Measurements from ENCODE around the gene GPRC5D.

GPRC5D gene

DNA sequence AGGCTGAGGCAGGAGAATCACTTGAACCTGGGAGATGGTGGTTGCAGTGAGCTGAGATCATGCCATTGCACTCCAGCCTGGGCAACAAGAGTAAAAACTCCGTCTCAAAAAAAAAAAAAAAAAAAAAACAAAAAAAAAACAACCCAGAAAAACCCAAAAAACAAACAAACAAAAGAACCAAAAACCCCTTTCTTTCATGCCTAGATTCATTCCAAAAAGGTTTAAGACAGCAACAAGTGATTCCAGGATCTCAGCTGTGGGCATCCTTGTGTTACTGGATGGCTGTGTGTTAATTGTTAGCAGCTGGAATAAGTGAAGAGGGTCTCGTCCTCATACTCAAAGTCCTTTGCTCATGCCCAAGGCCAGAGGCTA lies 51.2 kb downstream of the GPRC5D start:
- Mint-ChIP-seq H3K4me3 (no peak overlapping the region), H3K9me3 (no peaks in the 10 kb centered on the region), H3K36me3 (ENCODE audit: low read depth) (no peaks in the 10 kb centered on the region), H3K27ac (no peak overlapping the region), H3K4me1 (ENCODE audit: low read depth) (peaks cover 10% of the 10 kb centered on the region), H3K27me3 (ENCODE audit: low read depth) (peaks cover 5% of the 10 kb centered on the region)
- DNase-seq (ENCODE audit: low spot score): no peak

DNA sequence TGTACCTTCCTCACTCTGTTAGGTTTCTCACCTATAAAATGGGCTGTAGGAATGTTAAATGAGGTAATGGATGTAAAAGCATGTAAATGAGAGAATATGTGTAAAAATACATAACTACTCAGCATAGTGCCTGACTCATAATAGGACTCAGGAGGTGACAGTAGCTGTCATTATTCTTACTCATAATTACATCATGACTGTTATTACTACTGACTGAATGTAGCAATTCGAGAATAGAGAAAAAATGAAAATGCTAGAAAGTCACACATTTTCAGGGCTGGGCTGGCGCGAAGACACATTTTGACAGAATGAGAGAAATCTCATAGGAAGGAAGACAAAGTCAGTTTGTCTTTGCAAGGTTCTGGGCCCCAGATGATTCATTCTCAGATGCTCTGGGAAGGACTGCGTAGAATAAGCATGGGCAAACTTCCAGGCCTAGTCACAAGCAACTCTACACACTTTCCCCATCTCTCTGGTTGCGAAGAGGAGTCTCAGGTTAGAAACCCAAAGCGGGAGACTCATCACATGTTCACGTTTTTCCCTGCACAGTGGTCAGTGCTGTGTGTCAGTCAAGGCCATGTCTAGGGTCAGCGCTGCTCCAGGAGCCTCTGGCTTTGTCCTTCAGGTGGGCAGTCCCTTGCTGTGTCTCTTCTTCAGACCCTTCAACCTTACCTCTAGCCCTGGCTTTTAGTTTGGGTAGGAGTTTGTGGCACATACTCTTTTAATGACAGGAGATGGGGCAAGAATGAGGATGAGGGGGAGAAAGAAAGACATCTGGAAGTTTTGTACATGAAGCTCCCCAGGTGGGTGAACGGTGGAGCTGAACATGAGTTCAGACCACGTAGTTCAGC lies 52.2 kb downstream of the GPRC5D start:
- Mint-ChIP-seq H3K4me1 (ENCODE audit: low read depth) (peaks cover 10% of the 10 kb centered on the region), H3K27me3 (ENCODE audit: low read depth) (peaks cover 9% of the 10 kb centered on the region), H3K36me3 (ENCODE audit: low read depth) (no peaks in the 10 kb centered on the region), H3K4me3 (no peak overlapping the region), H3K27ac (peak overlapping the region; percentile 42), H3K9me3 (no peaks in the 10 kb centered on the region)
- DNase-seq (ENCODE audit: low spot score): peak; percentile 57

GRCh38 chr12:12898911-12899511 lies 53.0 kb downstream of the GPRC5D start:
- H3K36me3 Mint-ChIP-seq (ENCODE audit: low read depth): no peaks in the 10 kb centered on the region
- H3K27ac Mint-ChIP-seq: peak overlapping the region; percentile 42
- H3K9me3 Mint-ChIP-seq: no peaks in the 10 kb centered on the region
- peaks cover 9% of the 10 kb centered on the region for H3K27me3 Mint-ChIP-seq (ENCODE audit: low read depth)
- H3K4me1 Mint-ChIP-seq (ENCODE audit: low read depth): peaks cover 10% of the 10 kb centered on the region
- DNase-seq (ENCODE audit: low spot score): no peak
- no peak overlapping the region for H3K4me3 Mint-ChIP-seq

- Mint-ChIP-seq H3K27ac (no peak overlapping the region), H3K4me1 (ENCODE audit: low read depth) (peaks cover 10% of the 10 kb centered on the region), H3K4me3 (no peak overlapping the region), H3K27me3 (ENCODE audit: low read depth) (peaks cover 14% of the 10 kb centered on the region), H3K9me3 (no peaks in the 10 kb centered on the region), H3K36me3 (ENCODE audit: low read depth) (no peaks in the 10 kb centered on the region)
- no peak for DNase-seq (ENCODE audit: low spot score)
Observed at GRCh38 chr12:12898136-12898717, 53.7 kb downstream of the GPRC5D start.

GRCh38 chr12:12897302-12897701 lies 54.7 kb downstream of the GPRC5D start:
- H3K9me3 Mint-ChIP-seq: no peaks in the 10 kb centered on the region
- no peak overlapping the region for H3K27ac Mint-ChIP-seq
- peaks cover 10% of the 10 kb centered on the region for H3K4me1 Mint-ChIP-seq (ENCODE audit: low read depth)
- peaks cover 23% of the 10 kb centered on the region for H3K27me3 Mint-ChIP-seq (ENCODE audit: low read depth)
- DNase-seq (ENCODE audit: low spot score): no peak
- no peaks in the 10 kb centered on the region for H3K36me3 Mint-ChIP-seq (ENCODE audit: low read depth)
- no peak overlapping the region for H3K4me3 Mint-ChIP-seq

- H3K4me3 Mint-ChIP-seq: no peak overlapping the region
- no peaks in the 10 kb centered on the region for H3K9me3 Mint-ChIP-seq
- no peaks in the 10 kb centered on the region for H3K36me3 Mint-ChIP-seq (ENCODE audit: low read depth)
- peaks cover 12% of the 10 kb centered on the region for H3K4me1 Mint-ChIP-seq (ENCODE audit: low read depth)
- no peak overlapping the region for H3K27ac Mint-ChIP-seq
- H3K27me3 Mint-ChIP-seq (ENCODE audit: low read depth): peaks cover 31% of the 10 kb centered on the region
- DNase-seq (ENCODE audit: low spot score): no peak
Observed at GRCh38 chr12:12896260-12896659, 55.7 kb downstream of the GPRC5D start.

GRCh38 chr12:12893438-12893837 lies 58.5 kb downstream of the GPRC5D start:
- Mint-ChIP-seq H3K4me3 (no peak overlapping the region), H3K27me3 (ENCODE audit: low read depth) (peaks cover 50% of the 10 kb centered on the region), H3K4me1 (ENCODE audit: low read depth) (peaks cover 5% of the 10 kb centered on the region), H3K9me3 (no peaks in the 10 kb centered on the region), H3K36me3 (ENCODE audit: low read depth) (no peaks in the 10 kb centered on the region), H3K27ac (no peak overlapping the region)
- no peak for DNase-seq (ENCODE audit: low spot score)

- Mint-ChIP-seq H3K36me3 (ENCODE audit: low read depth) (no peaks in the 10 kb centered on the region), H3K27me3 (ENCODE audit: low read depth) (peaks cover 50% of the 10 kb centered on the region), H3K4me1 (ENCODE audit: low read depth) (peaks cover 5% of the 10 kb centered on the region), H3K4me3 (no peak overlapping the region), H3K27ac (no peak overlapping the region), H3K9me3 (no peaks in the 10 kb centered on the region)
- no peak for DNase-seq (ENCODE audit: low spot score)
Observed at GRCh38 chr12:12892681-12893141, 59.3 kb downstream of the GPRC5D start.

GRCh38 chr12:12891881-12892355 lies 60.1 kb downstream of the GPRC5D start:
- Mint-ChIP-seq H3K4me1 (ENCODE audit: low read depth) (peaks cover 5% of the 10 kb centered on the region), H3K36me3 (ENCODE audit: low read depth) (no peaks in the 10 kb centered on the region), H3K27me3 (ENCODE audit: low read depth) (peaks cover 48% of the 10 kb centered on the region), H3K27ac (no peak overlapping the region), H3K9me3 (no peaks in the 10 kb centered on the region), H3K4me3 (no peak overlapping the region)
- no peak for DNase-seq (ENCODE audit: low spot score)

GRCh38 chr12:12891080-12891880 lies 60.7 kb downstream of the GPRC5D start, which contains the start of gene GPRC5A:
GPRC5A (plus strand) TSS chr12:12891562; CDS start chr12:12908250, 16,688 bp downstream.
- Mint-ChIP-seq H3K9me3 (no peaks in the 10 kb centered on the region), H3K4me3 (peak within 1 kb of the TSS; percentile 78), H3K27me3 (ENCODE audit: low read depth) (peaks cover 48% of the 10 kb centered on the region), H3K27ac (no peak within 1 kb of the TSS), H3K36me3 (ENCODE audit: low read depth) (no peaks in the 10 kb centered on the region), H3K4me1 (ENCODE audit: low read depth) (peaks cover 5% of the 10 kb centered on the region)
- DNase-seq (ENCODE audit: low spot score): peak; percentile 30
